Skeletal muscle satellite cell (primary cell): ENCODE results near the gene HNF1B. TPM values are rescaled to one million over a fixed set of nuclear protein-coding genes. Genes with fewer than 3 reads are reported as not detected.
"Not testable (repeated sequence)": the region's sequence is repeated elsewhere in the genome, so short reads cannot be mapped to it uniquely, and the experiment has no call there.

Experiments used
- H3K27me3 ChIP-seq: 2 replicates; pipeline ENCODE4 v1.7.0; 2013; ENCODE audit warnings: low read length; ENCODE audit not compliant: control insufficient read depth, insufficient read depth
- H3K36me3 ChIP-seq: 2 replicates; pipeline ENCODE4 v1.7.0; 2013; ENCODE audit warnings: mild to moderate bottlenecking, control low read depth, low read length; ENCODE audit not compliant: insufficient read depth
- H3K4me1 ChIP-seq: 2 replicates; pipeline ENCODE4 v1.7.0; 2013; ENCODE audit warnings: low read length; ENCODE audit not compliant: control insufficient read depth, insufficient read depth
- H3K4me2 ChIP-seq: 2 replicates; pipeline ENCODE4 v1.7.0; 2013; ENCODE audit warnings: mild to moderate bottlenecking, low read length
- H3K4me3 ChIP-seq: 2 replicates; pipeline ENCODE4 v1.7.0; 2013; ENCODE audit warnings: low read length
- H3K9ac ChIP-seq: 2 replicates; pipeline ENCODE4 v1.7.0; 2013; ENCODE audit warnings: mild to moderate bottlenecking, low read depth, low read length, moderate library complexity
- H3K9me3 ChIP-seq: replicated peaks from 2 replicates; pipeline ENCODE4 v1.7.0; 2013; ENCODE audit warnings: mild to moderate bottlenecking, control low read depth, low read length
- total RNA-seq: library from RNA; depleted of rRNA; stranded (reverse); fragments of >200 nt; gene quantifications from 2 replicates; pipeline ENCODE4 v1.2.3, GENCODE V29; 2012; rRNA removed

HNF1B gene
- total RNA-seq, result not detected in 2 replicates

GRCh38 chr17:37744961-37745800 is at the start of gene HNF1B:
Gene HNF1B (minus strand): TSS chr17:37745059. CDS start chr17:37744884, 175 bp downstream.
- no peaks in the 10 kb centered on the region for H3K9me3 ChIP-seq
- no peak within 1 kb of the TSS for H3K4me3 ChIP-seq
- H3K27me3 ChIP-seq, result peaks cover 90% of the 10 kb centered on the region
- H3K9ac ChIP-seq, result no peak within 1 kb of the TSS
- no peaks in the 10 kb centered on the region for H3K36me3 ChIP-seq
- peak within 1 kb of the TSS; percentile 73 for H3K4me2 ChIP-seq
- peaks cover 19% of the 10 kb centered on the region for H3K4me1 ChIP-seq

- no peaks in the 10 kb centered on the region for H3K36me3 ChIP-seq
- no peak overlapping the region for H3K4me2 ChIP-seq
- no peak overlapping the region for H3K4me3 ChIP-seq
- H3K9ac ChIP-seq, result no peak overlapping the region
- no peaks in the 10 kb centered on the region for H3K4me1 ChIP-seq
- no peaks in the 10 kb centered on the region for H3K9me3 ChIP-seq
- H3K27me3 ChIP-seq, result peaks cover 78% of the 10 kb centered on the region
These were observed 47.9 kb upstream of the HNF1B start for GRCh38 chr17:37792787-37793186.

GRCh38 chr17:37791447-37792399 is 46.9 kb upstream of the HNF1B start:
- H3K4me3 ChIP-seq, result no peak overlapping the region
- H3K9me3 ChIP-seq, result no peaks in the 10 kb centered on the region
- no peaks in the 10 kb centered on the region for H3K36me3 ChIP-seq
- H3K27me3 ChIP-seq, result peaks cover 77% of the 10 kb centered on the region
- no peaks in the 10 kb centered on the region for H3K4me1 ChIP-seq
- H3K4me2 ChIP-seq, result no peak overlapping the region
- H3K9ac ChIP-seq, result no peak overlapping the region

GRCh38 chr17:37789771-37790541 is 45.1 kb upstream of the HNF1B start:
- H3K36me3 ChIP-seq, result no peaks in the 10 kb centered on the region
- H3K4me3 ChIP-seq, result no peak overlapping the region
- no peak overlapping the region for H3K4me2 ChIP-seq
- H3K9ac ChIP-seq, result no peak overlapping the region
- H3K9me3 ChIP-seq, result no peaks in the 10 kb centered on the region
- no peaks in the 10 kb centered on the region for H3K4me1 ChIP-seq
- peaks cover 64% of the 10 kb centered on the region for H3K27me3 ChIP-seq

- Histone ChIP-seq H3K27me3 (peaks cover 58% of the 10 kb centered on the region), H3K4me2 (no peak overlapping the region), H3K36me3 (no peaks in the 10 kb centered on the region), H3K9me3 (no peaks in the 10 kb centered on the region), H3K4me1 (no peaks in the 10 kb centered on the region), H3K9ac (no peak overlapping the region), H3K4me3 (no peak overlapping the region)
These were observed 44.2 kb upstream of the HNF1B start for GRCh38 chr17:37789021-37789565.

GRCh38 chr17:37788526-37788925 is 43.7 kb upstream of the HNF1B start:
- H3K4me1 ChIP-seq, result no peaks in the 10 kb centered on the region
- no peaks in the 10 kb centered on the region for H3K36me3 ChIP-seq
- H3K9me3 ChIP-seq, result no peaks in the 10 kb centered on the region
- H3K4me2 ChIP-seq, result no peak overlapping the region
- H3K9ac ChIP-seq, result no peak overlapping the region
- H3K4me3 ChIP-seq, result no peak overlapping the region
- H3K27me3 ChIP-seq, result peaks cover 56% of the 10 kb centered on the region

- Histone ChIP-seq H3K9ac (no peak overlapping the region), H3K27me3 (peaks cover 54% of the 10 kb centered on the region), H3K4me2 (no peak overlapping the region), H3K4me3 (no peak overlapping the region), H3K36me3 (no peaks in the 10 kb centered on the region), H3K9me3 (no peaks in the 10 kb centered on the region), H3K4me1 (no peaks in the 10 kb centered on the region)
These were observed 42.3 kb upstream of the HNF1B start for GRCh38 chr17:37787055-37787757.

- Histone ChIP-seq H3K9me3 (no peaks in the 10 kb centered on the region), H3K4me3 (no peak overlapping the region), H3K4me2 (no peak overlapping the region), H3K27me3 (peaks cover 49% of the 10 kb centered on the region), H3K4me1 (no peaks in the 10 kb centered on the region), H3K36me3 (no peaks in the 10 kb centered on the region), H3K9ac (no peak overlapping the region)
These were observed 41.6 kb upstream of the HNF1B start for GRCh38 chr17:37786481-37786880.

GRCh38 chr17:37782460-37782859 is 37.6 kb upstream of the HNF1B start:
- H3K9ac ChIP-seq, H3K4me1 ChIP-seq, H3K9me3 ChIP-seq, H3K36me3 ChIP-seq, H3K4me2 ChIP-seq, H3K4me3 ChIP-seq: not testable (repeated sequence)
- peaks cover 21% of the 10 kb centered on the region for H3K27me3 ChIP-seq

- Histone ChIP-seq H3K4me1 (no peaks in the 10 kb centered on the region), H3K4me3 (no peak overlapping the region), H3K9ac (no peak overlapping the region), H3K9me3 (no peaks in the 10 kb centered on the region), H3K27me3 (peaks cover 21% of the 10 kb centered on the region), H3K4me2 (no peak overlapping the region), H3K36me3 (no peaks in the 10 kb centered on the region)
These were observed 36.6 kb upstream of the HNF1B start for GRCh38 chr17:37781451-37781850.
